Activated naive CD4-positive, alpha-beta T cell treated with anti-CD3 and anti-CD28 coated beads, Interleukin-2, amount 50 U/mL, for 24 hours (primary cell): Measurements from ENCODE around the gene WFS1.

ENCODE experiments used
- H3K27ac Mint-ChIP-seq: one replicate; pipeline ENCODE4 v1.8.0; 2021; ENCODE audit warnings: mild to moderate bottlenecking, mixed read lengths
- H3K27me3 Mint-ChIP-seq: one replicate; pipeline ENCODE4 v1.8.0; 2021; ENCODE audit warnings: mixed read lengths
- H3K36me3 Mint-ChIP-seq: one replicate; pipeline ENCODE4 v1.8.0; 2021; ENCODE audit warnings: mixed read lengths
- H3K4me1 Mint-ChIP-seq: one replicate; pipeline ENCODE4 v1.8.0; 2021; ENCODE audit warnings: mixed read lengths
- H3K4me3 Mint-ChIP-seq: one replicate; pipeline ENCODE4 v1.8.0; 2021; ENCODE audit warnings: mild to moderate bottlenecking, mixed read lengths
- H3K9me3 Mint-ChIP-seq: one replicate; pipeline ENCODE4 v1.8.0; 2021; ENCODE audit warnings: mixed read lengths

Gene WFS1

GRCh38 chr4:6295495-6295894, 25.8 kb downstream of the WFS1 start:
- H3K4me1 Mint-ChIP-seq: no peaks in the 10 kb centered on the region
- H3K27ac Mint-ChIP-seq: no peak overlapping the region
- no peaks in the 10 kb centered on the region for H3K27me3 Mint-ChIP-seq
- no peaks in the 10 kb centered on the region for H3K9me3 Mint-ChIP-seq
- H3K4me3 Mint-ChIP-seq: no peak overlapping the region
- no peaks in the 10 kb centered on the region for H3K36me3 Mint-ChIP-seq

- no peak overlapping the region for H3K4me3 Mint-ChIP-seq
- H3K27me3 Mint-ChIP-seq: no peaks in the 10 kb centered on the region
- no peaks in the 10 kb centered on the region for H3K9me3 Mint-ChIP-seq
- H3K27ac Mint-ChIP-seq: no peak overlapping the region
- peaks cover 2% of the 10 kb centered on the region for H3K36me3 Mint-ChIP-seq
- no peaks in the 10 kb centered on the region for H3K4me1 Mint-ChIP-seq
These were observed 26.4 kb downstream of the WFS1 start for GRCh38 chr4:6296026-6296425.

- Mint-ChIP-seq H3K4me1 (no peaks in the 10 kb centered on the region), H3K4me3 (no peak overlapping the region), H3K27ac (no peak overlapping the region), H3K36me3 (peaks cover 5% of the 10 kb centered on the region), H3K9me3 (no peaks in the 10 kb centered on the region), H3K27me3 (no peaks in the 10 kb centered on the region)
These were observed 27.7 kb downstream of the WFS1 start for GRCh38 chr4:6297266-6297815.

GRCh38 chr4:6298035-6298434, 28.4 kb downstream of the WFS1 start:
- H3K4me1 Mint-ChIP-seq: no peaks in the 10 kb centered on the region
- H3K36me3 Mint-ChIP-seq: peaks cover 6% of the 10 kb centered on the region
- no peaks in the 10 kb centered on the region for H3K27me3 Mint-ChIP-seq
- no peak overlapping the region for H3K27ac Mint-ChIP-seq
- no peaks in the 10 kb centered on the region for H3K9me3 Mint-ChIP-seq
- no peak overlapping the region for H3K4me3 Mint-ChIP-seq

- Mint-ChIP-seq H3K36me3 (peaks cover 6% of the 10 kb centered on the region), H3K4me1 (no peaks in the 10 kb centered on the region), H3K27ac (no peak overlapping the region), H3K4me3 (no peak overlapping the region), H3K9me3 (no peaks in the 10 kb centered on the region), H3K27me3 (no peaks in the 10 kb centered on the region)
These were observed 29.2 kb downstream of the WFS1 start for GRCh38 chr4:6298852-6299251.

- no peaks in the 10 kb centered on the region for H3K4me1 Mint-ChIP-seq
- no peaks in the 10 kb centered on the region for H3K9me3 Mint-ChIP-seq
- H3K36me3 Mint-ChIP-seq: peaks cover 6% of the 10 kb centered on the region
- H3K27ac Mint-ChIP-seq: no peak overlapping the region
- no peaks in the 10 kb centered on the region for H3K27me3 Mint-ChIP-seq
- no peak overlapping the region for H3K4me3 Mint-ChIP-seq
These were observed 30.2 kb downstream of the WFS1 start for GRCh38 chr4:6299875-6300274.

GRCh38 chr4:6300359-6300758, 30.7 kb downstream of the WFS1 start:
- Mint-ChIP-seq H3K9me3 (no peaks in the 10 kb centered on the region), H3K36me3 (peaks cover 6% of the 10 kb centered on the region), H3K4me3 (no peak overlapping the region), H3K4me1 (no peaks in the 10 kb centered on the region), H3K27ac (no peak overlapping the region), H3K27me3 (no peaks in the 10 kb centered on the region)

- H3K27me3 Mint-ChIP-seq: no peaks in the 10 kb centered on the region
- H3K36me3 Mint-ChIP-seq: peaks cover 6% of the 10 kb centered on the region
- H3K27ac Mint-ChIP-seq: no peak overlapping the region
- H3K9me3 Mint-ChIP-seq: no peaks in the 10 kb centered on the region
- no peaks in the 10 kb centered on the region for H3K4me1 Mint-ChIP-seq
- H3K4me3 Mint-ChIP-seq: no peak overlapping the region
These were observed 31.5 kb downstream of the WFS1 start for GRCh38 chr4:6301051-6301731.

GRCh38 chr4:6301732-6302442, 32.2 kb downstream of the WFS1 start:
- no peaks in the 10 kb centered on the region for H3K4me1 Mint-ChIP-seq
- peaks cover 3% of the 10 kb centered on the region for H3K27me3 Mint-ChIP-seq

GRCh38 chr4:6302869-6303268, 33.2 kb downstream of the WFS1 start:
- H3K4me3 Mint-ChIP-seq: no peak overlapping the region
- no peaks in the 10 kb centered on the region for H3K9me3 Mint-ChIP-seq
- H3K27me3 Mint-ChIP-seq: peaks cover 4% of the 10 kb centered on the region
- H3K4me1 Mint-ChIP-seq: no peaks in the 10 kb centered on the region
- no peak overlapping the region for H3K27ac Mint-ChIP-seq
- peaks cover 6% of the 10 kb centered on the region for H3K36me3 Mint-ChIP-seq

More at GRCh38 chr4:6301732-6302442, 32.2 kb downstream of the WFS1 start:
- Mint-ChIP-seq H3K27ac (no peak overlapping the region), H3K36me3 (peaks cover 6% of the 10 kb centered on the region), H3K9me3 (no peaks in the 10 kb centered on the region), H3K4me3 (no peak overlapping the region)

- Mint-ChIP-seq H3K4me1 (no peaks in the 10 kb centered on the region), H3K27ac (no peak overlapping the region), H3K36me3 (peaks cover 6% of the 10 kb centered on the region), H3K27me3 (peaks cover 12% of the 10 kb centered on the region), H3K4me3 (no peak overlapping the region), H3K9me3 (no peaks in the 10 kb centered on the region)
These were observed 34.3 kb downstream of the WFS1 start for GRCh38 chr4:6303943-6304342.

GRCh38 chr4:6306299-6306698, 36.6 kb downstream of the WFS1 start:
- Mint-ChIP-seq H3K4me1 (peaks cover 4% of the 10 kb centered on the region), H3K4me3 (no peak overlapping the region), H3K27ac (no peak overlapping the region), H3K9me3 (no peaks in the 10 kb centered on the region), H3K27me3 (peaks cover 25% of the 10 kb centered on the region), H3K36me3 (peaks cover 2% of the 10 kb centered on the region)

GRCh38 chr4:6307230-6307629, 37.6 kb downstream of the WFS1 start:
- Mint-ChIP-seq H3K4me3 (no peak overlapping the region), H3K4me1 (peaks cover 4% of the 10 kb centered on the region), H3K27me3 (peaks cover 31% of the 10 kb centered on the region), H3K27ac (no peak overlapping the region), H3K36me3 (peaks cover 2% of the 10 kb centered on the region), H3K9me3 (no peaks in the 10 kb centered on the region)

GRCh38 chr4:6307891-6308290, 38.2 kb downstream of the WFS1 start:
- Mint-ChIP-seq H3K4me3 (no peak overlapping the region), H3K4me1 (peaks cover 4% of the 10 kb centered on the region), H3K36me3 (no peaks in the 10 kb centered on the region), H3K27ac (no peak overlapping the region), H3K27me3 (peaks cover 34% of the 10 kb centered on the region), H3K9me3 (no peaks in the 10 kb centered on the region)

GRCh38 chr4:6308899-6309643, 39.4 kb downstream of the WFS1 start:
- H3K4me3 Mint-ChIP-seq: peak overlapping the region; percentile 45
- H3K9me3 Mint-ChIP-seq: no peaks in the 10 kb centered on the region
- no peak overlapping the region for H3K27ac Mint-ChIP-seq
- H3K4me1 Mint-ChIP-seq: peaks cover 4% of the 10 kb centered on the region
- H3K27me3 Mint-ChIP-seq: peaks cover 40% of the 10 kb centered on the region
- no peaks in the 10 kb centered on the region for H3K36me3 Mint-ChIP-seq

- H3K27me3 Mint-ChIP-seq: peaks cover 40% of the 10 kb centered on the region
These were observed 40.1 kb downstream of the WFS1 start for GRCh38 chr4:6309777-6310176.

More at GRCh38 chr4:6309777-6310176, 40.1 kb downstream of the WFS1 start:
- Mint-ChIP-seq H3K4me1 (peaks cover 4% of the 10 kb centered on the region), H3K36me3 (no peaks in the 10 kb centered on the region), H3K9me3 (no peaks in the 10 kb centered on the region), H3K4me3 (peak overlapping the region; percentile 45), H3K27ac (no peak overlapping the region)
